Islet of Langerhans (tissue), 1 donor: ENCODE results near the gene PHC3.

ENCODE experiments used
- FAIRE-seq: peaks from one replicate; lab custom pipeline; 2011; peaks lifted over from hg19 to GRCh38; lab: Jason Lieb, UNC

PHC3 gene

DNA sequence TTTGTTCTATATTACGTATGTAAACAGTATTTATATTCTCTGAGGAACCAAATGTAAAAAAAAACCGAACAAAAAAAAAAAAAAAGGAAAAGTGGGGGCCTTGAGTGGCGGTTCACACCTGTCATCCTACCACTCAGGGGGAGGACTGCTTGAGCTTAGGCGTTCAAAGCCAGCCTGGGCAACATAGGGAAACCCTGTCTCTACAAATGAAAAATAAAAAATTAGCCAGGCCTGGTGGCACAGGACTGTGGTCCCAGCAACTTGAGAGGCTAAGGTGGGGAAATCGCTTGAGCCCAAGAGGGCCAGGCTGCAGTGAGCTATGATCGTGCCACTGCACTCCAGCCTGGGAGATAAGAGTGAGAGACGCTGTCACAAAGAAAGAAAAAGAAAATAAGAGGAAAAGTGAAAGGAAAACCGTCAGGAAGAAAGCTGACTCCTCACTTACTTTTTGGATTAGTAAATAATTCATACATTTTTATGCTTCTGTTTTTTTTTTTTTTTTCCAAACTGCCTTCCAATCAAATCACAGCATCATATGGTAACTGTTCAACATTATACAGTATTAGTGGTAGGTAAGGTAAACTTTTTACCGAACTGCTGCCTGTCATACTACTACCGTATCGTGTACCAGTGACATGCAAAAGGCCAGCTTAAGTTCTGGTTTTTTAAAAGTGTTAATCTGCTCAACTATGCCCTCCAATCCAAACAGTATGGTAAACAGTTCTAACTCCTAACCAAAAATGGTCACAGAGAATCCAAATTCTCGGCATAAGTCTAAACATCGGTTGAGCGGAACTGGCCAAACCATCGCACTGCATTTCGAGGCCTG is 1.2 kb downstream of the PHC3 start:
- no peak for FAIRE-seq

DNA sequence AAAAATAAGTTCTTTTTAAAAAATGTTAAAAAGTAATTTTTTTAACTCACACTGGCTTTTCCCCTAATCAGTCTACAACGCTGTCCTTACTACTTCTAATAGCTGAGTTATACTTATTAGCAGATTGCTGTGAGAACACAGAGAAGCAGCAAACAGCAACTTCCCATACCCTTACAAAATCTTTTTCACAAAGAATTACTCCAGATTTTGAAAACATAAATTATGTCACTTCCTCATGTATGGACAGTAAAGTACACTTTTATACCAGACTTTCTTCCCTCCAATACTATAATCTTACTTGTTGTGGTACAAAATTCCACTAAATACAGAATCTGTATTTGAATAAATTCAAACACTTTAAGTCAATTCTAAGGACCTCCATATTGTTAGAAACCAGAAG is 2.1 kb downstream of the PHC3 start:
- FAIRE-seq, result no peak

DNA sequence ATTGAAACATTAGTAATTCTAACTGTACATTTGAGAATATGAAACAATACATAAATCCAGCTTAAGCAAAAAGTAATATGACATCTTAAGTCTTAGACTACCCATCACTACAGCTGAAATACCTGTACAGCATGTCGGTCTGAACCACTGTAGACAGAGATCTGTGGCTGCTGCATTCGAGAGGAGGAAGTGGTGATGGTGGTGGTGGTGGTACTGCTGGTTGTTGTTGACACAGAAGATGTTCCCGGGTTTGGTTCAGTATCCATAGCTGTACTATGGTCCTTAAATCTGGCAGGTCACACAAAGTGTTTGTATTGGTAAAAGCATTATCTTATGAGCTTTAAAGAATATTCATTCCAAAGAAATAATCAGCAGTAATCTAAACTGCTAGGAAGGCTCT is 2.9 kb downstream of the PHC3 start:
- FAIRE-seq, result no peak

DNA sequence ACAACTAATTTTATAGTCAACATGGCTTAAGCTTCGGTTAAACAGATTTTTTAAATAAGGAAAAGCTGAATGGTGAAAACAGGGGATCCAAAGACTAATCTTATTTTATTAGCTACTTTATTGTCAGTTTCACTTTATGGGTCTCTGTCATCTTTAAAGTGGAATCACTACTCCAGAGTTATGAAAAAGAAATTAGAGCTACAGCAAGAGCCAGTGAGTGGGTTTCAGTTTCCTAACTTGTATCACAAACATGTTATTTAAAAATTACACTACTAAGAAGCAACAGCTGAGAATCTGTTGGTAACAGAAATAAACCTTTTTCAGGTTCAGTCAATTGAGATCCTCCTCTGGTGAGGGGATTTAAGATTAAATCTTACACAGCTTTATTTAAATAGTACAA is 10.0 kb downstream of the PHC3 start:
- FAIRE-seq, result no peak

DNA sequence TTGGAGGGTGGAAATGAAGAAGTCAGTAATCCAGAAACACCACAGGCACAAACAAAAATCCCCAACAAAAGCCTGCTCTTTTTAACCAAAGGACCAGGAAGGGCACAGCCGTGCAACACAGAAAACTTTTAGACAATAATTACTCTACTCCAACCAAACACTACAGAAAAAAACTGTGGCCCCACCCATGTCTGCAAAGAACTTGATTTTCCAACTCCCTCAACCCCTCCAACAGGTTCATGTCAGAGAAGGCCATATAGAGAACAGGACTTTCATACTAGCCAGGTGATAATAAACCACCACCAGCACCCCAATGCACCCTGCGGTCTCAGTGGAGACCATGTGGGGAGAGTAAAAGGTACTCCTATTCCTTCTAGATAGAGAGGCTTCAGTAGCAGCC is 16.8 kb downstream of the PHC3 start:
- FAIRE-seq, result no peak

DNA sequence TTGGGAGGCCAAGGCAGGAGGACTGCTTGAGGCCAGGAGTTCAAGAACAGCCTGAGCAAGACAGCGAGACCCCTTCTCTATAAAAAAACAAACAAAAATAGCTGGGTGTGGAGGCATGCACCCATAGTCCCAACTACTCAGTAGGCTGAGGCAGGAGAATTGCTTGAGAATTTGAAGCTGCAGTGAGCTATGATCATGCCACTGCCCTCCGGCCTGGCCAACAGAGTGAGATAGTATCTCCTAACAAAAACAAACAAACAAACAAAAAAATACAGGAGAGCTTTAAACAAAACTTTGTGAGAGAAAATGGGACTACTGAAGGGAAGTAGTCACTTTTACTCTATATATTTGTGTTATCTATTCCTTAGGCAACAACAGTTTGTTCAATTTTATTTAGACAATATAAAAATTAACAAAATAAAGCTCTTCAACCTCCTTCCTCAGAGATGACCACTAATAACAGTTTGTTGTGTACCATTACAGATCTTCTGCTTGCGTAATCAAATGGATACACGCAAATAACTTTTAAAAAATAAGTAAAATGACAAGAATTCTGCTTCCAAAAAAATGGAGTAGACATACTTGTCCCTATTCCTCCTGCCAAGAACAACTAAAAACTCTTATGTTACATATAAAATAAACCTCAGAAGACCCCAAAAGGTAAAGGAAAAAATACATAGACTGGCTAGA is 17.4 kb downstream of the PHC3 start:
- FAIRE-seq, result no peak

DNA sequence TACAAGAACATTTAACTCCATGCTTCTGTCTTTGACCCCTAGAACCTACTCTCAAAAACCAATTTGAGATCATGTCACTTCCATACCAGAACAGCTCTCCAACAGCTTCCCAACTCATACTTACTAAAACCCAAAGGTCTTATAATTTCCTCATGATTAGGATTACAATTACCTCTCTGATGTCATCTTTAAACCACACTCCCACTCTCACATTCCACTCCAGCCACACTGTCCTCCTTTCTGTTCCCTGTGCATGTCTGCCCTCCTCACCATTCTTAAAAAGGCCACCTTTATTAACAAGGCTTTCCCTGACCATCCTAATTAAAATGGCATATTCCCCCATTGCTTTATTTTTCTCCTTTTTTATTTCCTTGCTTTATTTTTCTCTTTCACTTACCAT is 18.9 kb downstream of the PHC3 start:
- FAIRE-seq, result no peak

DNA sequence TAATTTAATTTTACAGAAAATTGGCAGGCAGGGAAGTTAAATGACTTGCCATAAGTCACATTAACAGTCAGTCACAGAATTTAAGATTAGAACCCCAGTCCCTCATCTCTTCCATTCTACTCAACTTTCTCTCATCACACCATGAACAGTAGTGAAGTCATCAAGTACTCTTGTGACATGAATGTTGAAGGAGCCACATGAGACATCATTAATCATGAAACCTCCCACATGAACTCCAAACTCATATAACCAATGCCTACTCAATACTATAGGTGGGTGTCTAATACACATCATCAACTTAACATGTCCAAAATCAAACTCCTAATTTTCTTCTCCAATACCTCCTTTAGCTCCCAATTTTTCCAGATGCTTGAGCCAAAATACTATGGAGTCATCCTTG is 19.5 kb downstream of the PHC3 start:
- no peak for FAIRE-seq

DNA sequence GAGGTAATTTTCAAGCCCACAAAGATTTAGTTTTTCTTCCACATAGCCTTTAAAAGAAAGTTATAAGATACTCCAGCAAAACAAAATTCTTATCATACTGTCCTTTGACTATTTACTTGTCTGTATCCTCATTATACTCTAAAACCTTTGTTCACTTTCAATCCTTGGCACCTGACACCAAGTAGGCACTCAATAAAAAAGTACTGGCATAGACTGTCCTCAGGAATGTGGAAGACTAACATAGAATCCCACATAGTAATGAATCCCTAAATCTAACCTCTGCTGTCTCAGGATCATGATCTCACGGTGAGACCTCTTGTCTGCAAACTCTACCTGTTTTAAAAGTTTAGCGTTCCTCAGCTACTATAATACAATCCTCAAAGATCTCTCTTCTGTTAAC is 21.6 kb downstream of the PHC3 start:
- FAIRE-seq, result no peak

DNA sequence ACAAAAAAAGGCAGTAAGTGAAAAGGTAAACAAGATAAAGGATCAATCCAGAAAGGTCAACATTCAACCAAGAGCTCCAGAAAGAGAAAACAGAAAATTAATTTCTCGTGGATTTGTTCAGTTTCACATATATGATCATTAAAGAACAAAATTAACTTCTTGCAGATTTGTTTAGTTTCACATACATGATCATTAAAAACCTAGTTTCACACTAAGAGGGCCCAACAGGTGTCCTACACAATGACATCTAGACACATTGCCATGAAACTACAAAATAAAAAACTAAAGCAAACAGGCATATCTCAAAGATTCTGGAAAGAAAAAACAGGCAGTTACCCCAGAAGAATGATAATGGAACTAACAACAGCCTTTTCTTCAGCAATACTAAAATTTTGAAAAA is 22.1 kb downstream of the PHC3 start:
- no peak for FAIRE-seq

DNA sequence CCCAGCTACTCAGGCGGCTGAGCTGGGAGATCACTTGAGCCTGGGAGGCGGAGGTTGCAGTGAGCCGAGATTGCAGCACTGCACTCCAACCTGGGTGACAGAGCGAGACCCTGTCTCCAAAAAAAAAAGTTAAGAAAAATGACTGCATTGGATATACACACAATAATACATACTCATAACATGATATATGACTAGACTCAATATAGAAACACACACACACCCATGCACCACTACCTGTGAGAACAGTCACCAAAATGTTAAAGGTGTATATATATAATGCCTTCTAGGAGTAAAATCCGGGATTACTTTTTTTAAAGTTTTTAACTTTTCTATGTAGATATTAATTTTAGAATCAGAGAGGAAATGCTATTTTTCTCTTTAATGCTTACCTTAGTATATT is 25.9 kb downstream of the PHC3 start:
- no peak for FAIRE-seq

DNA sequence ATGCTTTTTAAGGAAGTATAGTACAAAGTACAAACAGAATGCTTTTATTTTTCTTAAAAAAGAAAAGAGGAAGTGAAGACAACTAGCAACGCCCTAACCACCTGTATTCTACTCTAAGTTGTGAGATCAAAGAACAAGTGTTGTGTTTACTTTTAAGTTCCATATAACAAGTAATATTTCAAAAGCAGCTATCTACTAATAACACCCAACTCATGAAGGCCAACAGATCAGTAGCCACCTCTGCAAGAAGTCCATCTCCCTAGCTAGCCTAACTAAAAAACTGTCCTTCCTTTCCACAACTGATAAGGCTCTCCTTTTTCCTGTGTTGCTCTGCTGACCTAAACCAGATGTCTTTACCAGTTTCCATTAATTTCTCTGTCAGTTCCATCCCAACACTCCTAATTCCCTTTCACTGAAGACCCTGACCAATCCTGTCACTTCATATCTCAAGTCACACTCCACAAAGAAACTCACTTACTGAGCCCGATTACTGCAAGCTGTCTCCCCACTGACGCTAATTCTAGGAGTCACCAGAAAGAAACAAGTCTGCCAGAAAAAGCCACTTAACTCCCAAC is 26.9 kb downstream of the PHC3 start:
- FAIRE-seq, result no peak

DNA sequence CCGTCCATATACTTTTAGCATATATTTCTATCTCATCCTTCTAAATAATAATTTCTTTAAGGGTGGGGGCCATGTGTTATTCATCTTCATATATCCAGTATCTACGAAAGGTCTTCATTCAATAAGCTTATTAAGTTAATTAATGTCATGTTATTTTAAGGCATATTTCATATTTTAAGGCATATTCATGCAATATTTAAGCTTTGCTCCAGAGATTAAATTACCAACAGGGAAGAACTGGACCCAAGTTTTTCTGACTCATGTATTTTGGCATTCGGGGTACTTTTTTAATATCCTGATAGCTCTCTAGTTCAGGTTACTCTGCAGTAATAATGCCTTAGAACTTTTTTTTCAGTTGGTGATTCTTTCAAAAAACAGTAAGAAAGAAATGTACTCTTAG is 27.4 kb downstream of the PHC3 start:
- no peak for FAIRE-seq

DNA sequence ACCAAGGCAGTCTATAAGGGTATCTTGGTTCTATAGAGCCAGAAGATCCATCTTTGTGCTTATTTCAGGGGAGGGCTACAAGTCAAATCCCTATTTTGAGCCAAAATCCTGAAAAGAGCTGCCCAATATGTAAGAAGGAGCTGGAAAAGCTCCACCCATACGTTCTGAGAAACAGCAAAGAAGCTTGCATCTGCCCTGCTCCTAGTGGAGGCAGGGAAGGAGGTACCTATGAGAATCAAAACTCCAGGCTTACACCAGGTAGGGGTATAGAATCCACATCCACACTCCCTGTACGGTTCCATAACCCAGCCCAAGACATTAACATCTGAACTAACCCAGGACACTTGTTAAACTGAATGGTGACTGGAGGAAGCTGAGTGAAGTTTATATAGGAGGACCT is 30.0 kb downstream of the PHC3 start:
- no peak for FAIRE-seq

DNA sequence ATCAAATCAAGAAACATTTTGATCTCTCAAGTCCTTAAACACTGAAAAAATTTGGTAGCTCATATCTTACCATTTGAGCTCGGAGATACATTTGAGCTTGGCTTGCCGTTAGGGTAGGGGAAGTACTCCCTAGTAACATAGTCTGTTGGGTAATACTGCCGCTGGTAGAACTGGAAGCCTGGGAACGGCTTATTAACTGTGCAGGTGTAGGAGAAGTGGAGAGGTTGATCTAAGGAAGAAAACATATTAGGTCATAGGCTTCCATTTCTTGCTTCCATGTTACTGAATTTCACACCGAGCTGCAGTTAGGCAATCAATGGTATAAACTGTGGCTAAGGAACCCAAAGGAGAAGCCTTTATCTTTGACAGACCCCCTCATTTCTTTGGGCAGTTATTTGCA is 32.5 kb downstream of the PHC3 start:
- FAIRE-seq, result no peak

DNA sequence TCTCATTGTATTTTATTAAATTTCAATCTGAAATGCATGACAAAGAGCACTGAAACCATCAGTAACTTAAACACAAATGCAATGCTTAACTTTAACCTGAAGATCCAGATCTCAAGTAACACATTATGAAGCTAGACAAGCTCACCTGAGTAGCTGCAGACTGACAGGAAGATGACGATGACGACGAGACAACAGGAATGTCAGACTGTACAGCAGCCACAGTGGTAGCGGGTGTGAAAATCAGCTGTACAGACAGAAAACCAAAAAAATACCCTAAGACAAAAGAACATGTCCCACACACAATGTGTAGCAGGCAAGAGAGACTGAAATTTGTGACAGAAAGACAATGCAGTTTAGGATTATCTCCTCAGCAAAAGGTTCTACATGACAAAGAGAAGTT is 36.3 kb downstream of the PHC3 start:
- no peak for FAIRE-seq

DNA sequence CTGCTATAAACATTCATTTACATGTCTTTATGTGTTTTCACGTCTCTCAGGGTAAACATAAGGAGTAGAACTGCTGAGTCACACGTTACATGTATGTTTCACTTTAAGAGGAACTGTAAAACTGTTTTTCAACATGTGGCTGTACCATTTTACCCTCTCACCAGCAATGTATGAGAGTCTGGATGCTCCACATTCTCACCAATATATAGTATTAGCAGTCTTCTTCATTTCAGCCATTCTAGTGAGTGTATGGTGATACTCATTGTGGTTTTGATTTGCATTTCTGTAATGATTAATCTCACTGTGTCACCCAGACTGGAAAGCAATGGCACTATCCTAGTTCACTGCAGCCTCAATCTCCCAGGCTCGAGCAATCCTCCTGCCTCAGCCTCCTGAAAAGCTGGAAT is 37.1 kb downstream of the PHC3 start:
- FAIRE-seq, result no peak

DNA sequence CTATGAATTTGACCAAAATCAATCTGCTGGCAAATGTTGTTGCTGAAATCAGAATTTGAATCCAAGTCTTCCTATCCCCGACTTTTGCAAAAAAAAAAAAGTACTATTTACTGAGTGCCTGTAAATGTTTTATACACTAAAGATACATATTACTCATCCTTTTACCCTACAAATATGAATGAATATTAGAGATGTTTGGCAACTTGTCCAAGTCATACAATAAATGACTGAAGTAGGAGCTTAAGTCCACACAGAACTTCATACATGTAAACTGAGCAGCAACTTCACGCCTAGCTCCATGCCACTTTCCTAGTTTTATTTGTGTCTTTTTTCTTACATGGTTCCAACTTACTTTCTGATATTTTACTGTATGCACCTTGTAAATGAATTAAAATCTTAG is 39.2 kb downstream of the PHC3 start:
- peak; percentile 62 for FAIRE-seq

DNA sequence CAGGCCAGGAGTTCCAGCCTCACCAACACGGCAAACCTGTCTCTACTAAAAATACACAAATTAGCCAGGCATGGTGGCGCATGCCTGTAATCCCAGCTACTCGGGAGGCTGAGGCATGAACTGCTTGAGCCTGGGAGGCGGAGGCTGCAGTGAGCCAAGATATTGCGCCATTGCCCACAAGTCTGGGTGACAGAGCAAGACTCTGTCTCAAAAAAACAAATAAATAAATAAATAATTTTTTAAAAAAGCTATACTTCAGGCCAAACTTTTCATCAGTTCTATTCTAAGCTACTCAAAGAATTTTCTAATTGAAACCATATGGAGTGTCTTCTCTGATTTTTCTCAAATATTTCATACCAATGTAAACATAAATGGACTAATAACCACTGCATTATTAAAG is 43.5 kb downstream of the PHC3 start:
- peak; percentile 70 for FAIRE-seq

DNA sequence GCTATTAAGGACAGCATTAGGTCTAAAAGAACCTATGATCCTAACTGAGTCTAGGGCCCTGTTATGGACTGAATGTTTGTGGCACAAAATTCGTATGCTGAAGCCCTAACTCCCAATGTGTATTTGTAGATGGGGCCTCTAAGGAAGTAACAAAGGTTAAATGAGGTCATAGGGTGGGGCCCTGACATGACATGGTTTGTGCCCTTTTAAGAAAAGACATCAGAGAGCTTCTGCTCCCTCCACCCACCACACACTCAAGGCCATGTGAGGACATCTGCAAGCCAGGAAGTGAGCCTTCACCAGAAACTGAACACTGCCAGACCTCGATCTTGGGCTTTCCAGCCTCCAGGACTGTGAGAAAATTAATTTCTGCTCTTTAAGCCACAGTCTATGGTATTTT is 49.2 kb downstream of the PHC3 start:
- FAIRE-seq, result no peak

DNA sequence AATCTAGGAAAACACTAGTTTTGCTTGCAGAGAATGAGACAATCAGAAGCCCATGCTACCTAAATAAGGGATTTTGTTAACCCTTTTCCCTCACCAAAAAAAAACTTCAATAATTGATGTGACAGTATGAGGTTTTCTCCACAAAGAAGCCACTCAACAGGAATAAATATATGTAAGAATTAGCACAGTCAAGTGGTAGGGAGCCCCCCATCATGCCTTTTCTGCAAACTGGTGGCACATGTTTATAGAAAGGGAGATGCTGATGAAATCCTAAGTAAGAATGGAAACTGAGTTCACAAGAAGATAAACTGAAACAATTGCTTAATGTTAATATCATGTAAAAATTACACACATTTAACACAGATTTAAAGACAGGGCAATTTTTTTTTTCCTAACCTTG is 51.0 kb downstream of the PHC3 start:
- FAIRE-seq, result no peak

DNA sequence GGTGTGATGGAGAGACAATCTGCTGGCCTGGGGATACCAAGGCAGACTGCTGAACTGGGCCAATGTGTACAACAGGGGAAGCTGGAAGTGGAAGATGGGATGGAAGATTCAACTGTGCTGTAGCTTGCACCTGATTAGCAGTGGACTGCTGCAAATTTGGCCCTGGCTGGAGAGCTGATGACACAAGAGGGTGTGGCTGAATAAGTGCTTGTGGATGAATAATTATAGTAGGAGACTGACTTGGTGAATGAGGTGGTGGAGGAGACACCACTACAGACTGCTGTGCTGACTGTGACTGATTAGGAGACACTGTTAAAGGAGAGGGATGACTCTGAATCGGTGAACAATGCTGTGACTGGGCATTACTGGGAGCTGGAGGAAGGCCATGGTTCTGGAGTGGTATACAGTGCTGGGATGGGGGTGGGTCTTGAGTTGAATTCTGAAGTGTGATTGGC is 52.5 kb downstream of the PHC3 start:
- no peak for FAIRE-seq

DNA sequence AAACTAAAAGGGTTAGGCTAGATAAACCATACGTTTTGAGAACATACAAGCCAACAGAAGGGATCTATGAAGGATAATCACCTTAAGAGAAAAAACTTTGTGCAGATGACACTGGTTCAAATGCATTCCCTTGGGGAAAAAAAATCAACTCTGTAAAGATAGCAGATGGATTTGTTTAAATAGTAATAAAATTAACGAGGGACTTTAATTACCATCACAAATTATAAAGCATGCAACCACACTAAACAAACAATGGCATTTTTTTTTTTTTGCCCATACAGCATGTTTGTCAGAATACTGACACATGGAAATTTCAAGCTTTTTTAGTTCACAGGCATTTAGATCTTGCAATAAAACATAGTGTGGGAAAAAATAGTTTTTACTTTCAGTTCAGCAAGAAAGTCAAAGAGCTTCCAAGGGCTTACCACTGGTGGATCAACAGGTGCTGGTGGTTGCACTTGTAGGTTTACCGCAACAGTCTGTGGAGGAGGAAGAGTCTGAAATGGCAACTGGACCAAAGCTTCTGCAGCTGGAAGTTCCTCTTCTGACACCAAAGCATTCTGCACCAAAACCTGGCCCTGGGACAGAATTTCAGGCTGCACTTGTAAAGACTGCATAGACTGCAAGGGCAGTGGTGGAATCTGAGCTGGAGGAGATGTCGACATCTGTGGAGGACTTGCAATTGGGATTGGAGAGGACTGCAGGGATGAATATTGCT is 53.1 kb downstream of the PHC3 start:
- no peak for FAIRE-seq
